GM19452 (cell line): ENCODE data around the gene SLC26A11.
"Not testable (repeated sequence)": the region's sequence is repeated elsewhere in the genome, so short reads cannot be mapped to it uniquely, and the experiment has no call there.

Experiments
- ATAC-seq: cut with Tn5 transposase; IDR thresholded peaks from one replicate; pipeline ENCODE4 v1.9.1; 2021; ENCODE audit not compliant: unreplicated experiment

Gene SLC26A11

GRCh38 chr17:80299350-80300100 lies 79.3 kb downstream of the SLC26A11 start:
- ATAC-seq, result not testable (repeated sequence)

- not testable (repeated sequence) for ATAC-seq
These were observed 80.5 kb downstream of the SLC26A11 start for GRCh38 chr17:80300756-80301155.
